Measurements from ENCODE around the gene EVC.

Gene EVC

DNA sequence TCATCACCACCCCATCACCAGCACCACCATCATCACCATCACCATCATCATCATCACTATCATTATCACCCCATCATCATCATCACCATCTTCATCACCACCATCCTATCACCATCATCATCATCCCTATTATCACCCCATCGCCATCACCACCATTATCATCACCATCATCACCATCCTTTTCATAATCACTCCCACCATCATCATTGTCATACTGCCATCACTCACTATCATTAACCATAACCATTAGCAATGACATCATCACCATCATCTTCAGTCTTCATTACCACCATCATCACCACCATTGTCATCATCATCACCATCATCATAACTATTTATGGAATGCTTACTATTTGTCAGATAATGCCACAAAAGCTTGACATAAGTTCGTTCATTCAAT is 146.2 kb downstream of the EVC start:
- DNase-seq: no peak

DNA sequence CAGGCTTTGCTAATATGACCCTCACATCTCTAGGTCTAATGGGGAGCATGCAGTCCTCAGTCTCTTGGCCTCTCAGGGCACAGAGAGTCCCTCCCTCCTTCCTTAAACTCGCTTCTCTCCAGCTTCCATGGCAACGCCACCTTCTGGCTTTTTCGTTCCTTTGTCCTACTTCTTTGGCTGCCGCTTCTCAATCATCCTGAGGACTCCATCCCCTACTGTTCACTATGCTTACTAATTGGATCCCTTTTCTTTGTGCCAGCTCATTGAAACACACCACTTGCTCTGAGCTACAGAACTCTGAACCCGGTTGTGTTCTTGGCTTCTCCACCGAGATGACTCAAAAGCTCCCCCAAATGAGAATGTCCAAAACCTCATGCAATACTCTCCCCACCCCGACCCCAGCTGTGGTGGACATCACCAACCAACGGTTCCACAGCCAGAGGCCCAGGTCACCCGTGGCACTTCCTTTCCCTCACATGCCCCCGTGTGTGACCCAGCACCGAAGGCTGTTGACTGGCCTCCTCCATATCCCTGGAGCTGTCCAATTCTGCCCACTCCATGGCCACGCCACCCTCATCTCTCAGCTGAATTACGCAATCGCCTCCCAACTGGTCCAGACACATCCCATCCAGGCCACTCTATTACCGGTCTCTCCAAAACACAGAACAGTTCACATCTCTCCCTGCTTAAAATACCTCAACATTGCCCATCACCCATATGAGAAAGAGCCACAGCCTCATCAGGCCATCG is 147.2 kb downstream of the EVC start:
- no peak for DNase-seq

DNA sequence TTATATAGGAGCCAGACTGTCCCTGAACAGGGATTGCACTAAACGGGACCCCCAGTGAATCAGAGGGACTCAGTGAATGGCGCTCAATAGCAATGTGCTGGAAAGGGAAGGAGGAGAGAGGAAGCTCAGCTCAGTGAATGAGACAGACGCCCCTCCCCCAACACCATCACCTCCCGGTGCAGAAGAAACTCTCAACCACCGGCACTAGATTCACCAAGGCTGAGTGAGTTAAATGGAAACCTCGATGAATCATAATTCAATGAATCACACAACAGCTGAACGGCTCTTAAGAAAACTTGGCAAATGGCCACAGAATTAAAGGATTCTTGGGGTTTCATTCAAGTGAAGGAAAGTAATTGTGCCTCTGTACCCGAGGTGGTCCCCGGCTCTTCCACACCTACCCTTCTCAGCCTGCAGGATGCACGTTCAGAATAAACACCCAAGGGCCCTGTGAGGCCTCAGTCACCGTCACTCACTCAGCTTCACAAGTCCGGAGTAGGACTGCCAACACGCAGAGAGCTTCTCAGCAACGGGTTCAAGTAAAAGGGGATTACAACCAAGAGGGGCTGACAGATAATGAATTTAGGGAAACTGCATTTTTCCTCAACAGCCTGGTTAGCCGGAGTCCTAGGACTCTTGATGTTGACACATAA is 152.6 kb downstream of the EVC start:
- DNase-seq: no peak
